HepG2 (cell line): ENCODE data around the gene PDE5A. TPM values are rescaled to one million over a fixed set of nuclear protein-coding genes. Genes with fewer than 3 reads are reported as not detected.

Experiments used
- ATAC-seq: fragments of 200-7000 bp; cut with Tn5 transposase; 3 replicates; pipeline ENCODE4 v1.9.1; 2020; ENCODE audit warnings: mild to moderate bottlenecking, moderate library complexity
- BruUV-seq: library from RNA; stranded (reverse); fragments of 400-500 nt; replicated peaks from 2 replicates; lab custom pipeline; 2021; lab: Mats Ljungman, UMichigan
- CTCF ChIA-PET: fragments of 300-600 bp; formaldehyde crosslinking; extraction: SDS; loops from one replicate; lab custom pipeline; 2021; ENCODE audit warnings: low total read pairs, inconsistent platforms, low intra/inter-chr PET ratio; lab: Yijun Ruan, JAX
- POLR2A ChIA-PET: fragments of 350-600 bp; sonication (Branson Sonifier 250); formaldehyde crosslinking; loops from one replicate; lab custom pipeline; 2020; ENCODE audit warnings: antibody characterized with exemption, inconsistent platforms; lab: Yijun Ruan, JAX
- DNase-seq: peaks from one replicate; pipeline ENCODE4 v3.0.0-alpha.2; 2015; ENCODE audit warnings: low spot score
- FAIRE-seq: peaks from 3 replicates; lab custom pipeline; 2011; peaks lifted over from hg19 to GRCh38; lab: Jason Lieb, UNC
- H2AFZ ChIP-seq: one replicate; pipeline ENCODE4 v1.6.1; 2011; ENCODE audit warnings: low read length, inconsistent platforms
- H3K27ac ChIP-seq: fragments of 300-600 bp; 3 replicates; pipeline ENCODE4 v1.8.0; 2011; ENCODE audit warnings: mixed run types, mild to moderate bottlenecking, mixed read lengths, low read length, inconsistent platforms; ENCODE audit not compliant: insufficient read depth; ENCODE audit errors: extremely low read length
- H3K27me3 ChIP-seq, 2 experiments: fragments of 200-600 bp in 1 of 2; 2 replicates in 1 of 2; 3 replicates in 1 of 2; pipeline versions ENCODE4 v1.6.0 to v1.8.0; 2011; ENCODE audit warnings: low read length in 2 of 2, mild to moderate bottlenecking in 2 of 2, moderate library complexity in 2 of 2, inconsistent platforms in 1 of 2; ENCODE audit not compliant: insufficient read depth in 2 of 2, control insufficient read depth in 1 of 2
- H3K36me3 ChIP-seq, 2 experiments: fragments of 200-600 bp in 1 of 2; replicated peaks in 1 of 2; 2 replicates in 1 of 2; 3 replicates in 1 of 2; pipeline versions ENCODE4 v1.5.1 to v1.8.0; 2011; ENCODE audit warnings: low read length in 2 of 2, inconsistent platforms in 1 of 2; ENCODE audit not compliant: insufficient read depth in 2 of 2, control insufficient read depth in 1 of 2
- H3K4me1 ChIP-seq: 2 replicates; pipeline ENCODE4 v1.5.1; 2012; ENCODE audit warnings: low read length, inconsistent platforms; ENCODE audit not compliant: insufficient read depth
- H3K4me2 ChIP-seq: 2 replicates; pipeline ENCODE4 v1.6.0; 2011; ENCODE audit warnings: low read depth, low read length, inconsistent platforms
- H3K4me3 ChIP-seq, 3 experiments: fragments of 200-600 bp in 1 of 3; sonication (generic), shearing (Covaris generic) in 1 of 3; replicated peaks in 1 of 3; 2 replicates each; pipeline ENCODE4 v1.5.1; 2011 to 2016; ENCODE audit warnings: low read length in 3 of 3, inconsistent platforms in 2 of 3, low read depth in 2 of 3, mild to moderate bottlenecking in 2 of 3, control low read depth in 1 of 3, mixed read lengths in 1 of 3; ENCODE audit not compliant: insufficient read depth in 1 of 3
- H3K79me2 ChIP-seq: one replicate; pipeline ENCODE4 v1.6.1; 2011; ENCODE audit warnings: low read length, inconsistent platforms; ENCODE audit not compliant: insufficient read depth
- H3K9ac ChIP-seq: 2 replicates; pipeline ENCODE4 v1.6.0; 2011; ENCODE audit warnings: mild to moderate bottlenecking, low read depth, low read length, inconsistent platforms; ENCODE audit not compliant: insufficient read depth
- H3K9me3 ChIP-seq: 2 replicates; pipeline ENCODE4 v1.5.1; 2012; ENCODE audit warnings: mild to moderate bottlenecking, low read length
- H4K20me1 ChIP-seq: 2 replicates; pipeline ENCODE4 v1.6.0; 2011; ENCODE audit warnings: inconsistent platforms, mild to moderate bottlenecking, low read length, moderate library complexity; ENCODE audit not compliant: insufficient read depth
- ARID3A ChIP-seq: IDR thresholded peaks from 2 replicates; pipeline ENCODE4 v1.6.1; 2012; ENCODE audit warnings: low read depth, low read length, improper control_type of control experiment
- FOSL2 ChIP-seq: sonication (generic); formaldehyde crosslinking; IDR thresholded peaks from 2 replicates; pipeline ENCODE4 v1.4.0; 2020; ENCODE audit warnings: missing genetic modification reagents
- FOXO1 ChIP-seq: sonication (generic); formaldehyde crosslinking; IDR thresholded peaks from 2 replicates; pipeline ENCODE4 v1.4.0; 2020; ENCODE audit warnings: missing genetic modification reagents
- GMEB2 ChIP-seq: IDR thresholded peaks from 2 replicates; pipeline ENCODE4 v1.6.1; 2016; ENCODE audit warnings: missing biosample characterization, missing genetic modification reagents, low read depth
- IKZF4 ChIP-seq: sonication (generic); formaldehyde crosslinking; IDR thresholded peaks from 2 replicates; pipeline ENCODE4 v1.5.1; 2020; ENCODE audit warnings: borderline replicate concordance, mild to moderate bottlenecking, low read depth, missing genetic modification reagents; ENCODE audit errors: not compliant biosample characterization
- KDM2A ChIP-seq: sonication (generic); formaldehyde crosslinking; IDR thresholded peaks from 2 replicates; pipeline ENCODE4 v1.4.0; 2020; ENCODE audit warnings: low read depth, missing genetic modification reagents, borderline replicate concordance
- NCOA2 ChIP-seq: sonication (generic); formaldehyde crosslinking; IDR thresholded peaks from 2 replicates; pipeline ENCODE4 v1.8.0; 2022; ENCODE audit warnings: inconsistent platforms
- RELA ChIP-seq: sonication (generic); formaldehyde crosslinking; IDR thresholded peaks from 2 replicates; pipeline ENCODE4 v1.4.0; 2020; ENCODE audit warnings: missing genetic modification reagents
- RERE ChIP-seq: IDR thresholded peaks from 2 replicates; pipeline ENCODE4 v1.6.1; 2016; ENCODE audit warnings: low read depth, missing genetic modification reagents, missing compliant biosample characterization
- TEAD3 ChIP-seq: optimal IDR thresholded peaks from 2 replicates; pipeline ENCODE3; 2016; ENCODE audit warnings: borderline replicate concordance
- ZFP36L2 ChIP-seq: sonication (generic); formaldehyde crosslinking; IDR thresholded peaks from 2 replicates; pipeline ENCODE4 v1.4.0; 2020; ENCODE audit warnings: missing genetic modification reagents
- ZNF160 ChIP-seq: sonication (generic); formaldehyde crosslinking; IDR thresholded peaks from 2 replicates; pipeline ENCODE4 v1.8.0; 2022; ENCODE audit warnings: mild to moderate bottlenecking, inconsistent platforms, missing genetic modification reagents
- ZNF33B ChIP-seq: sonication (generic); formaldehyde crosslinking; IDR thresholded peaks from 2 replicates; pipeline ENCODE4 v1.5.1; 2020; ENCODE audit warnings: mild to moderate bottlenecking, missing genetic modification reagents
- ZNF597 ChIP-seq: sonication (generic); formaldehyde crosslinking; IDR thresholded peaks from 2 replicates; pipeline ENCODE4 v1.5.0; 2020; ENCODE audit warnings: missing genetic modification reagents
- ZNF781 ChIP-seq: sonication (generic); formaldehyde crosslinking; IDR thresholded peaks from 2 replicates; pipeline ENCODE4 v1.5.1; 2020; ENCODE audit warnings: borderline replicate concordance, mild to moderate bottlenecking, missing genetic modification reagents; ENCODE audit errors: not compliant biosample characterization
- in situ Hi-C: cut with HindIII; loops from 2 replicates; pipeline ENCODE4 v1.10.0; 2017; ENCODE audit warnings: low pct_unique_long_range_greater_than_20kb; ENCODE audit not compliant: extremely low pct_ligation_motif_present
- intact Hi-C: fragments of 100-400 bp; cut with micrococcal nuclease; formaldehyde crosslinking; loops from one replicate; pipeline ENCODE4 v1.10.0; 2022; ENCODE audit not compliant: unreplicated experiment
- polyA plus RNA-seq, 8 experiments: library from polyadenylated mRNA; depleted of rRNA in 3 of 8; stranded (reverse) in 7 of 8; unstranded in 1 of 8; fragments of >200 nt; fragmentation: Illumina TruSeq in 4 of 8; extraction: Trizol in 4 of 8; gene quantifications; 2 replicates each; pipeline versions ENCODE4 v1.2.1 to v1.2.3, GENCODE V29; 2011 to 2016; ENCODE audit warnings: low read depth in 4 of 8, missing spikeins in 1 of 8, mixed read lengths in 1 of 8; ENCODE audit not compliant: insufficient read depth in 1 of 8
- total RNA-seq, 5 experiments: library from RNA; depleted of rRNA; stranded (reverse); fragments of >200 nt; fragmentation: Illumina TruSeq; extraction: Trizol; gene quantifications; 2 replicates each; pipeline ENCODE4 v1.2.3, GENCODE V29; 2016; ENCODE audit warnings: low read depth in 1 of 5

PDE5A gene
- total and polyA plus RNA-seq, 2 of the 13 experiments (the other 11 are each of a cell fraction or from before 2014, with no cell fraction given), result 0.22 to 0.44 TPM

- Histone ChIP-seq H3K9ac (no peak overlapping the region), H3K27me3 (no peaks in the 10 kb centered on the region), H3K4me3 (no peak overlapping the region), H2AFZ (no peak overlapping the region), H3K79me2 (no peaks in the 10 kb centered on the region), H3K36me3 (peaks cover 8 to 34% of the 10 kb centered on the region in 2 experiments), H3K27ac (no peak overlapping the region), H3K4me2 (no peak overlapping the region), H4K20me1 (no peaks in the 10 kb centered on the region), H3K4me1 (peaks cover 26% of the 10 kb centered on the region), H3K9me3 (no peaks in the 10 kb centered on the region)
- ChIA-PET POLR2A (no interaction called here), CTCF (no interaction called here)
- DNase-seq (peak; percentile 55), ATAC-seq (peak; percentile 90), FAIRE-seq (no peak)
- in situ Hi-C loops (loop anchor here (25.0 kb wide), 1 partner anchor 491 kb away; no protein-coding TSS in a partner anchor), intact Hi-C loops (no loop called here)
- no TSS peak for BruUV-seq
- no peak for TF ChIP-seq FOSL2 (CRISPR knock-in tag)
- no peak for TF ChIP-seq TEAD3
- TF ChIP-seq GMEB2, result no peak
- no peak for TF ChIP-seq RERE (CRISPR knock-in tag)
- no peak for TF ChIP-seq IKZF4 (CRISPR knock-in tag)
- no peak for TF ChIP-seq ZNF597 (CRISPR knock-in tag)
- TF ChIP-seq ARID3A, result peak; percentile 27; the same call in 1 of the 2 replicates
- no peak for TF ChIP-seq NCOA2 (CRISPR knock-in tag)
- no peak for TF ChIP-seq ZNF781 (CRISPR knock-in tag)
- TF ChIP-seq KDM2A, result no peak
- no peak for TF ChIP-seq ZFP36L2 (CRISPR knock-in tag)
- TF ChIP-seq ZNF33B, result no peak
- TF ChIP-seq FOXO1, result no peak
- no peak for TF ChIP-seq ZNF160
- no peak for TF ChIP-seq RELA (CRISPR knock-in tag)
Measured at GRCh38 chr4:119478446-119479179, 150.0 kb downstream of the PDE5A start.
